Tibial artery (tissue), 4 donors: ENCODE measurements around the gene OR13A1.
"Not testable (repeated sequence)": the region's sequence is repeated elsewhere in the genome, so short reads cannot be mapped to it uniquely, and the experiment has no call there.

Source experiments
- DNase-seq, 2 donors: peaks; one replicate each; pipeline ENCODE4 v3.0.0-alpha.2; 2019
- H3K27ac ChIP-seq, 2 donors: fragments of 200-600 bp; sonication (generic) in 1 of 2; 1 replicate in 1 of 2; 2 replicates in 1 of 2; pipeline ENCODE4 v1.5.1; 2018 to 2019; ENCODE audit warnings: mild to moderate bottlenecking in 1 of 2
- H3K27me3 ChIP-seq, 2 donors: fragments of 200-600 bp; sonication (generic) in 1 of 2; one replicate each; pipeline versions ENCODE4 v1.5.1 to v1.6.0; 2016 to 2019
- H3K36me3 ChIP-seq, 3 donors: fragments of 200-600 bp; sonication (generic) in 2 of 3; one replicate each; pipeline ENCODE4 v1.5.1; 2016 to 2019; ENCODE audit warnings: mild to moderate bottlenecking in 2 of 3
- H3K4me1 ChIP-seq, 4 donors: fragments of 200-600 bp; sonication (generic) in 2 of 4; 1 replicate in 3 of 4; 2 replicates in 1 of 4; pipeline ENCODE4 v1.5.1; 2016 to 2019
- H3K4me3 ChIP-seq, 2 donors: fragments of 200-600 bp; sonication (generic) in 1 of 2; 1 replicate in 1 of 2; 2 replicates in 1 of 2; pipeline ENCODE4 v1.5.1; 2018 to 2019; ENCODE audit warnings: mild to moderate bottlenecking in 2 of 2
- H3K9me3 ChIP-seq, 3 donors: fragments of 200-600 bp; sonication (generic) in 1 of 3; one replicate each; pipeline ENCODE4 v1.5.1; 2016 to 2019
- intact Hi-C: fragments of 100-400 bp; cut with DNase I; formaldehyde crosslinking; loops from one replicate; pipeline ENCODE4 v1.15.0; 2023; ENCODE audit warnings: low total_unique reads
- TF ChIP-seq, protein P1 (sequence below), 2 experiments: fragments of 200-600 bp in 1 of 2; fragments of 450-650 bp in 1 of 2; IDR thresholded peaks; one replicate each; pipeline ENCODE4 v1.5.1; 2017 to 2019; ENCODE audit warnings: antibody characterized with exemption in 2 of 2, mild to moderate bottlenecking in 1 of 2, moderate library complexity in 1 of 2

Gene OR13A1

GRCh38 chr10:45339894-45340293 lies 24.5 kb upstream of the OR13A1 start:
- Histone ChIP-seq H3K36me3 (no peaks in the 10 kb centered on the region), H3K27ac (no peak overlapping the region), H3K27me3 (no peaks in the 10 kb centered on the region), H3K9me3 (peaks cover 0 to 9% (median 0%) of the 10 kb centered on the region in 3 donors), H3K4me3 (no peak overlapping the region), H3K4me1 (no peaks in the 10 kb centered on the region)
- no peak for DNase-seq
- intact Hi-C loops = no loop called here
- TF ChIP-seq, protein P1, sequence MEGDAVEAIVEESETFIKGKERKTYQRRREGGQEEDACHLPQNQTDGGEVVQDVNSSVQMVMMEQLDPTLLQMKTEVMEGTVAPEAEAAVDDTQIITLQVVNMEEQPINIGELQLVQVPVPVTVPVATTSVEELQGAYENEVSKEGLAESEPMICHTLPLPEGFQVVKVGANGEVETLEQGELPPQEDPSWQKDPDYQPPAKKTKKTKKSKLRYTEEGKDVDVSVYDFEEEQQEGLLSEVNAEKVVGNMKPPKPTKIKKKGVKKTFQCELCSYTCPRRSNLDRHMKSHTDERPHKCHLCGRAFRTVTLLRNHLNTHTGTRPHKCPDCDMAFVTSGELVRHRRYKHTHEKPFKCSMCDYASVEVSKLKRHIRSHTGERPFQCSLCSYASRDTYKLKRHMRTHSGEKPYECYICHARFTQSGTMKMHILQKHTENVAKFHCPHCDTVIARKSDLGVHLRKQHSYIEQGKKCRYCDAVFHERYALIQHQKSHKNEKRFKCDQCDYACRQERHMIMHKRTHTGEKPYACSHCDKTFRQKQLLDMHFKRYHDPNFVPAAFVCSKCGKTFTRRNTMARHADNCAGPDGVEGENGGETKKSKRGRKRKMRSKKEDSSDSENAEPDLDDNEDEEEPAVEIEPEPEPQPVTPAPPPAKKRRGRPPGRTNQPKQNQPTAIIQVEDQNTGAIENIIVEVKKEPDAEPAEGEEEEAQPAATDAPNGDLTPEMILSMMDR (IDR thresholded peaks at IDR 0.05) = no peak

GRCh38 chr10:45331824-45332223 lies 16.4 kb upstream of the OR13A1 start:
- H3K4me3 ChIP-seq, H3K36me3 ChIP-seq, intact Hi-C loops, H3K9me3 ChIP-seq, DNase-seq, H3K27ac ChIP-seq, H3K4me1 ChIP-seq, H3K27me3 ChIP-seq: not testable (repeated sequence)

DNA sequence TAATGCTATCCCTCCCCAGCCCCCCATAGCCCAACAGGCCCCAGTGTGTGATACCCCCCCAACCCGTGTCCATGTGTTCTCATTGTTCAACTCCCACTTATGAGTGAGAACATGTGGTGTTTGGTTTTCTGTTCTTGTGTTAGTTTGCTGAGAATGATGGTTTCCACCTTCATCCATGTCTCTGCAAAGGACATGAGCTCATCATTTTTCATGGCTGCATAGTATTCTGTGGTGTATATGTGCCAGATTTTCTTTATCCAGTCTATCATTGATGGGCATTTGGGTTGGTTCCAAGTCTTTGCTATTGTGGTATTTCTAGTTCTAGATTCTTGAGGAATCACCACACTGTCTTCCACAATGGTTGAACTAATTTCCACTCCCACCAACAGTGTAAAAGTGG lies 11.5 kb upstream of the OR13A1 start:
- H3K27ac ChIP-seq, intact Hi-C loops, H3K9me3 ChIP-seq, H3K27me3 ChIP-seq, H3K4me1 ChIP-seq, DNase-seq, H3K4me3 ChIP-seq, H3K36me3 ChIP-seq: not testable (repeated sequence)

- DNase-seq = no peak
- H3K27ac ChIP-seq = no peak overlapping the region
- TF ChIP-seq, protein P1 (IDR thresholded peaks at IDR 0.05) = no peak
- no peaks in the 10 kb centered on the region for H3K9me3 ChIP-seq
- intact Hi-C loops = no loop called here
- no peak overlapping the region for H3K4me3 ChIP-seq
- no peaks in the 10 kb centered on the region for H3K4me1 ChIP-seq
- no peaks in the 10 kb centered on the region for H3K36me3 ChIP-seq
- no peaks in the 10 kb centered on the region for H3K27me3 ChIP-seq
Observed at GRCh38 chr10:45325116-45325515, 9.7 kb upstream of the OR13A1 start.

- TF ChIP-seq, protein P1 (IDR thresholded peaks at IDR 0.05) = no peak
- H3K9me3 ChIP-seq = peaks cover 0 to 8% (median 0%) of the 10 kb centered on the region in 3 donors
- no peaks in the 10 kb centered on the region for H3K36me3 ChIP-seq
- no peaks in the 10 kb centered on the region for H3K4me1 ChIP-seq
- no peak for DNase-seq
- H3K27ac ChIP-seq = no peak overlapping the region
- no peaks in the 10 kb centered on the region for H3K27me3 ChIP-seq
- intact Hi-C loops = no loop called here
- no peak overlapping the region for H3K4me3 ChIP-seq
Observed at GRCh38 chr10:45319702-45320101, 4.3 kb upstream of the OR13A1 start.

DNA sequence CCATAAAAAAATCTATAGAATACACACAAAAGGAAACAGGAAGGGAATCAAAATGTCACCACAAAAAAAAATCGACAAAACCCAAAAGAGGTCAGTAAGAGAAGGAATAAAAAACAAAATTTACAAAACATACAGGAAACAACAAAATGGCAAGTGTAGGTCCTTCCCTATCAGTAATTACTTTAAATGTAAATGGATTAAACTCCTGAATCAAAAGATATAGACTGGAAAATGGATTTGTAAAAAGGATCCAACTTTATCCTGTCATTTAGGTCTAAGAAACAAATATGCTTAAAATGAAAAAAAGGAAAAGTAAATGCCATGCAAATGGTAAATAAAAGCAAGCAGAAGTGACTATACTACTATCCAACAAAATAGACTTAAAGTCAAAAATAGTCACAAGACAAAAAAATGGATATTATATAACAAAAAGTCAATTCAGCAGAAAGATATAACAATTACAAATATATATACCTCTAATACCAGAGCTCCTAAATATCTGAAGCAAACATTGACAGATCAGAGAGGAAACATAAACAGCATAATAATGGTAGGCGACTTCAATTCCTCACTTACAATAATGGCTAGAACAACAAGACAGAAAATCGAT lies 2.0 kb downstream of the OR13A1 start:
- Histone ChIP-seq H3K4me1 (no peaks in the 10 kb centered on the region), H3K4me3 (no peak overlapping the region), H3K9me3 (peaks cover 0 to 4% (median 0%) of the 10 kb centered on the region in 3 donors), H3K27me3 (no peaks in the 10 kb centered on the region), H3K27ac (no peak overlapping the region), H3K36me3 (no peaks in the 10 kb centered on the region)
- intact Hi-C loops = no loop called here
- DNase-seq = no peak
- TF ChIP-seq, protein P1 (IDR thresholded peaks at IDR 0.05) = no peak

- Histone ChIP-seq H3K36me3 (no peaks in the 10 kb centered on the region), H3K4me1 (no peaks in the 10 kb centered on the region), H3K9me3 (peaks cover 0 to 4% (median 0%) of the 10 kb centered on the region in 3 donors), H3K27ac (no peak overlapping the region), H3K27me3 (no peaks in the 10 kb centered on the region), H3K4me3 (no peak overlapping the region)
- intact Hi-C loops = no loop called here
- no peak for DNase-seq
- TF ChIP-seq, protein P1 (IDR thresholded peaks at IDR 0.05) = no peak
Observed at GRCh38 chr10:45308707-45309106, 6.7 kb downstream of the OR13A1 start.
